ENCODE results near the gene COL1A2.

The COL1A2 gene

GRCh38 chr7:94434042-94434441, 39.3 kb downstream of the COL1A2 start:
- DNase-seq, result no peak

GRCh38 chr7:94436018-94436604, 41.4 kb downstream of the COL1A2 start:
- DNase-seq, result peak in 26 of 51 donors; percentile 1 to 63 (median 18)

- no peak for DNase-seq
These were observed 42.0 kb downstream of the COL1A2 start for GRCh38 chr7:94436700-94437099.

- DNase-seq, result no peak
These were observed 45.2 kb downstream of the COL1A2 start for GRCh38 chr7:94439893-94440381.

- DNase-seq, result no peak
These were observed 45.9 kb downstream of the COL1A2 start for GRCh38 chr7:94440451-94441039.

- no peak for DNase-seq
These were observed 46.4 kb downstream of the COL1A2 start for GRCh38 chr7:94441138-94441537.

GRCh38 chr7:94442639-94443038, 47.9 kb downstream of the COL1A2 start:
- no peak for DNase-seq

- no peak for DNase-seq
These were observed 50.1 kb downstream of the COL1A2 start for GRCh38 chr7:94444813-94445212.

- no peak for DNase-seq
These were observed 51.0 kb downstream of the COL1A2 start for GRCh38 chr7:94445696-94446194.

GRCh38 chr7:94446308-94446707, 51.6 kb downstream of the COL1A2 start:
- no peak for DNase-seq

GRCh38 chr7:94449151-94449725, 54.5 kb downstream of the COL1A2 start:
- peak in 1 of 51 donors; percentile 22 for DNase-seq

- DNase-seq, result no peak
These were observed 55.5 kb downstream of the COL1A2 start for GRCh38 chr7:94450044-94450697.

- DNase-seq, result no peak
These were observed 56.5 kb downstream of the COL1A2 start for GRCh38 chr7:94451187-94451586.

- DNase-seq, result no peak
These were observed 57.5 kb downstream of the COL1A2 start for GRCh38 chr7:94452239-94452638.

- DNase-seq, result no peak
These were observed 59.2 kb downstream of the COL1A2 start for GRCh38 chr7:94453898-94454297.

- DNase-seq, result no peak
These were observed 63.3 kb downstream of the COL1A2 start for GRCh38 chr7:94458041-94458440.

GRCh38 chr7:94466516-94466915, 71.8 kb downstream of the COL1A2 start:
- DNase-seq, result no peak

- no peak for DNase-seq
These were observed 76.9 kb downstream of the COL1A2 start for GRCh38 chr7:94471604-94472003.

- no peak for DNase-seq
These were observed 77.9 kb downstream of the COL1A2 start for GRCh38 chr7:94472608-94473007.

GRCh38 chr7:94476251-94476840, 81.7 kb downstream of the COL1A2 start:
- DNase-seq, result no peak

GRCh38 chr7:94477878-94478277, 83.2 kb downstream of the COL1A2 start:
- DNase-seq, result no peak

- DNase-seq, result no peak
These were observed 84.0 kb downstream of the COL1A2 start for GRCh38 chr7:94478648-94479214.
